CD4-positive, CD25-positive, alpha-beta regulatory T cell (primary cell): ENCODE measurements around the gene ETFA. TPM values are rescaled to one million over a fixed set of nuclear protein-coding genes. Genes with fewer than 3 reads are reported as not detected.

ENCODE experiments used
- ATAC-seq, 2 donors: fragments of 150-1000 bp; cut with Tn5 transposase; one replicate each; pipeline ENCODE4 v1.10.0; 2021; ENCODE audit warnings: low read depth in 2 of 2, moderate number of reproducible peaks in 2 of 2, moderate library complexity in 1 of 2
- DNase-seq, 3 donors: peaks; one replicate each; pipeline versions ENCODE4 v3.0.0 to v3.0.0-alpha.2; 2012 to 2022; ENCODE audit warnings: mixed read lengths in 1 of 3
- H3K27ac ChIP-seq: one replicate; pipeline ENCODE4 v1.7.0; 2013; ENCODE audit warnings: mild to moderate bottlenecking, low read length; ENCODE audit not compliant: insufficient read depth, poor library complexity, severe bottlenecking
- H3K27me3 ChIP-seq: one replicate; pipeline ENCODE4 v1.7.0; 2013; ENCODE audit warnings: low read length; ENCODE audit not compliant: control insufficient read depth, insufficient read depth
- H3K36me3 ChIP-seq: one replicate; pipeline ENCODE4 v1.7.0; 2013; ENCODE audit warnings: mild to moderate bottlenecking, low read length, moderate library complexity; ENCODE audit not compliant: control insufficient read depth, insufficient read depth
- H3K4me1 ChIP-seq: 2 replicates; pipeline ENCODE4 v1.7.0; 2013; ENCODE audit warnings: mild to moderate bottlenecking, low read length; ENCODE audit not compliant: insufficient read depth, control insufficient read depth, poor library complexity, severe bottlenecking
- H3K4me3 ChIP-seq: one replicate; pipeline ENCODE4 v1.7.0; 2013; ENCODE audit warnings: low read depth, mild to moderate bottlenecking, low read length, moderate library complexity
- H3K9me3 ChIP-seq, 2 experiments: 1 replicate in 1 of 2; 2 replicates in 1 of 2; pipeline ENCODE4 v1.7.0; 2013; ENCODE audit warnings: low read length in 2 of 2, mild to moderate bottlenecking in 1 of 2, moderate library complexity in 1 of 2; ENCODE audit not compliant: control insufficient read depth in 2 of 2
- H3K27ac Mint-ChIP-seq, 3 donors: one replicate each; pipeline ENCODE4 v1.8.0; 2020 to 2022; ENCODE audit warnings: mild to moderate bottlenecking in 3 of 3, mixed read lengths in 3 of 3, moderate library complexity in 2 of 3
- H3K27me3 Mint-ChIP-seq: one replicate; pipeline ENCODE4 v1.8.0; 2022; ENCODE audit warnings: mild to moderate bottlenecking, mixed read lengths
- H3K36me3 Mint-ChIP-seq: one replicate; pipeline ENCODE4 v1.8.0; 2020; ENCODE audit warnings: mixed read lengths
- H3K4me1 Mint-ChIP-seq, 4 donors: one replicate each; pipeline ENCODE4 v1.8.0; 2020 to 2022; ENCODE audit warnings: mixed read lengths in 4 of 4, mild to moderate bottlenecking in 1 of 4
- H3K4me3 Mint-ChIP-seq, 4 donors: one replicate each; pipeline ENCODE4 v1.8.0; 2020 to 2022; ENCODE audit warnings: mild to moderate bottlenecking in 4 of 4, mixed read lengths in 4 of 4, moderate library complexity in 3 of 4
- H3K9me3 Mint-ChIP-seq, 7 donors: one replicate each; pipeline ENCODE4 v1.8.0; 2020 to 2022; ENCODE audit warnings: mixed read lengths in 7 of 7, mild to moderate bottlenecking in 3 of 7, moderate library complexity in 2 of 7
- polyA plus RNA-seq, 4 donors: library from polyadenylated mRNA; unstranded; fragments of 300-500 nt; fragmentation: Illumina TruSeq; gene quantifications; one replicate each; pipeline ENCODE4 v1.2.3, GENCODE V29; 2021
- total RNA-seq: library from RNA; stranded (reverse); gene quantifications from one replicate; pipeline ENCODE4 v1.2.3, GENCODE V29; 2022

ETFA gene
- total and polyA plus RNA-seq, 5 donors from 2014 or later, result 44.5 to 166 (median 120) TPM

GRCh38 chr15:76184650-76185035 lies 126.6 kb downstream of the ETFA start:
- H3K27me3 ChIP-seq, result no peaks in the 10 kb centered on the region
- Mint-ChIP-seq H3K9me3 (peaks cover 0 to 2% (median 0%) of the 10 kb centered on the region in 7 donors), H3K4me3 (no peak overlapping the region), H3K27ac (no peak overlapping the region), H3K36me3 (no peaks in the 10 kb centered on the region), H3K4me1 (peaks cover 10 to 36% (median 18%) of the 10 kb centered on the region in 4 donors), H3K27me3 (peaks cover 6% of the 10 kb centered on the region)
- DNase-seq (no peak), ATAC-seq (no peak)
- H3K4me3 ChIP-seq, result no peak overlapping the region
- no peak overlapping the region for H3K27ac ChIP-seq
- peaks cover 10% of the 10 kb centered on the region for H3K4me1 ChIP-seq
- no peaks in the 10 kb centered on the region for H3K9me3 ChIP-seq
- H3K36me3 ChIP-seq, result no peaks in the 10 kb centered on the region

GRCh38 chr15:76183930-76184649 lies 127.2 kb downstream of the ETFA start:
- Mint-ChIP-seq H3K27me3 (peaks cover 6% of the 10 kb centered on the region), H3K4me1 (peaks cover 10 to 41% (median 20%) of the 10 kb centered on the region in 4 donors)
- no peak for ATAC-seq

GRCh38 chr15:76181705-76182107 lies 129.6 kb downstream of the ETFA start:
- Mint-ChIP-seq H3K27ac (peak overlapping the region; percentile 62 to 82 (median 76)), H3K4me1 (peaks cover 10 to 49% (median 20%) of the 10 kb centered on the region in 4 donors), H3K27me3 (peaks cover 10% of the 10 kb centered on the region), H3K9me3 (no peaks in the 10 kb centered on the region), H3K4me3 (peak overlapping the region; percentile 44 to 86 (median 62)), H3K36me3 (peaks cover 3% of the 10 kb centered on the region)
- no peaks in the 10 kb centered on the region for H3K27me3 ChIP-seq
- peaks cover 10% of the 10 kb centered on the region for H3K4me1 ChIP-seq
- no peaks in the 10 kb centered on the region for H3K36me3 ChIP-seq
- H3K9me3 ChIP-seq, result no peaks in the 10 kb centered on the region
- H3K27ac ChIP-seq, result peak overlapping the region; percentile 59
- peak in 2 of 3 donors; percentile 55 to 86 for DNase-seq
- ATAC-seq, result peak; percentile 74 to 77
- H3K4me3 ChIP-seq, result peak overlapping the region; percentile 79

More at GRCh38 chr15:76183930-76184649, 127.2 kb downstream of the ETFA start:
- no peak overlapping the region for H3K27ac ChIP-seq
- H3K9me3 ChIP-seq, result no peaks in the 10 kb centered on the region
- peaks cover 10% of the 10 kb centered on the region for H3K4me1 ChIP-seq
- no peak overlapping the region for H3K4me3 ChIP-seq
- Mint-ChIP-seq H3K36me3 (no peaks in the 10 kb centered on the region), H3K27ac (no peak overlapping the region), H3K4me3 (no peak overlapping the region), H3K9me3 (no peaks in the 10 kb centered on the region)
- no peaks in the 10 kb centered on the region for H3K27me3 ChIP-seq
- H3K36me3 ChIP-seq, result no peaks in the 10 kb centered on the region
- no peak for DNase-seq

GRCh38 chr15:76180321-76180720 lies 130.9 kb downstream of the ETFA start:
- Mint-ChIP-seq H3K27ac (peak overlapping the region in 2 of 3 donors; percentile 16 to 54), H3K27me3 (peaks cover 7% of the 10 kb centered on the region), H3K36me3 (peaks cover 3% of the 10 kb centered on the region), H3K4me1 (peaks cover 9 to 47% (median 19%) of the 10 kb centered on the region in 4 donors), H3K9me3 (no peaks in the 10 kb centered on the region), H3K4me3 (peak overlapping the region in 3 of 4 donors; percentile 18 to 64 (median 19))
- DNase-seq (no peak), ATAC-seq (no peak)
- Histone ChIP-seq H3K9me3 (no peaks in the 10 kb centered on the region), H3K27ac (no peak overlapping the region), H3K27me3 (no peaks in the 10 kb centered on the region), H3K36me3 (no peaks in the 10 kb centered on the region), H3K4me1 (peaks cover 10% of the 10 kb centered on the region), H3K4me3 (no peak overlapping the region)

GRCh38 chr15:76179023-76179422 lies 132.2 kb downstream of the ETFA start:
- Mint-ChIP-seq H3K9me3 (no peaks in the 10 kb centered on the region), H3K27ac (no peak overlapping the region), H3K4me1 (peaks cover 8 to 43% (median 17%) of the 10 kb centered on the region in 4 donors), H3K36me3 (peaks cover 3% of the 10 kb centered on the region), H3K4me3 (no peak overlapping the region), H3K27me3 (peaks cover 5% of the 10 kb centered on the region)
- ATAC-seq, result no peak
- DNase-seq, result no peak
- Histone ChIP-seq H3K36me3 (no peaks in the 10 kb centered on the region), H3K27ac (no peak overlapping the region), H3K9me3 (no peaks in the 10 kb centered on the region), H3K27me3 (no peaks in the 10 kb centered on the region), H3K4me1 (peaks cover 10% of the 10 kb centered on the region), H3K4me3 (no peak overlapping the region)

- H3K27ac Mint-ChIP-seq, result no peak overlapping the region
- no peak overlapping the region for H3K4me3 ChIP-seq
- peaks cover 10% of the 10 kb centered on the region for H3K4me1 ChIP-seq
- H3K4me1 Mint-ChIP-seq, result peaks cover 8 to 43% (median 17%) of the 10 kb centered on the region in 4 donors
- no peak for DNase-seq
- H3K9me3 ChIP-seq, result no peaks in the 10 kb centered on the region
- H3K9me3 Mint-ChIP-seq, result no peaks in the 10 kb centered on the region
- H3K4me3 Mint-ChIP-seq, result no peak overlapping the region
- H3K27me3 Mint-ChIP-seq, result peaks cover 5% of the 10 kb centered on the region
- no peaks in the 10 kb centered on the region for H3K27me3 ChIP-seq
- no peak overlapping the region for H3K27ac ChIP-seq
- H3K36me3 ChIP-seq, result no peaks in the 10 kb centered on the region
- ATAC-seq, result no peak
- peaks cover 3% of the 10 kb centered on the region for H3K36me3 Mint-ChIP-seq
Observed at GRCh38 chr15:76178296-76179000, 132.8 kb downstream of the ETFA start.

- Mint-ChIP-seq H3K4me1 (peaks cover 8 to 41% (median 17%) of the 10 kb centered on the region in 4 donors), H3K9me3 (no peaks in the 10 kb centered on the region), H3K36me3 (peaks cover 3% of the 10 kb centered on the region), H3K27ac (no peak overlapping the region), H3K4me3 (peak overlapping the region in 1 of 4 donors; percentile 69), H3K27me3 (peaks cover 5% of the 10 kb centered on the region)
- Histone ChIP-seq H3K27ac (no peak overlapping the region), H3K4me3 (no peak overlapping the region), H3K4me1 (peaks cover 10% of the 10 kb centered on the region), H3K27me3 (no peaks in the 10 kb centered on the region), H3K36me3 (no peaks in the 10 kb centered on the region), H3K9me3 (no peaks in the 10 kb centered on the region)
- DNase-seq (no peak), ATAC-seq (no peak)
Observed at GRCh38 chr15:76177491-76178040, 133.7 kb downstream of the ETFA start.
